OCI-M2 (cell line): ENCODE measurements around the gene METTL2B.
A peak's percentile ranks its signal among the peaks of the same experiment; 100 is the strongest.

Experiments
- DNase-seq: peaks from one replicate; lab custom pipeline; 2025; ENCODE audit not compliant: unreplicated experiment; lab: John Stamatoyannopoulos, UW

Gene METTL2B

GRCh38 chr7:128476402-128477335 is at the start of gene METTL2B:
TSS of gene METTL2B (plus strand) at chr7:128476748. CDS start at chr7:128476766, 18 bp downstream.
- peak; percentile 86 for DNase-seq

GRCh38 chr7:128427289-128427891 is 49.2 kb upstream of the METTL2B start:
- DNase-seq: peak; percentile 77

- no peak for DNase-seq
These were observed 46.3 kb upstream of the METTL2B start for GRCh38 chr7:128430207-128430606.

GRCh38 chr7:128431221-128431620 is 45.3 kb upstream of the METTL2B start:
- DNase-seq: no peak

GRCh38 chr7:128431754-128432153 is 44.8 kb upstream of the METTL2B start:
- no peak for DNase-seq

GRCh38 chr7:128434413-128435326 is 41.9 kb upstream of the METTL2B start:
- no peak for DNase-seq

GRCh38 chr7:128435327-128435686 is 41.2 kb upstream of the METTL2B start:
- DNase-seq: no peak

- DNase-seq: peak; percentile 72
These were observed 38.9 kb upstream of the METTL2B start for GRCh38 chr7:128437426-128438332.

GRCh38 chr7:128442356-128442755 is 34.2 kb upstream of the METTL2B start:
- no peak for DNase-seq

- DNase-seq: no peak
These were observed 32.5 kb upstream of the METTL2B start for GRCh38 chr7:128443831-128444600.

GRCh38 chr7:128446306-128446705 is 30.2 kb upstream of the METTL2B start:
- no peak for DNase-seq

- DNase-seq: no peak
These were observed 28.5 kb upstream of the METTL2B start for GRCh38 chr7:128447941-128448564.

- DNase-seq: no peak
These were observed 27.7 kb upstream of the METTL2B start for GRCh38 chr7:128448751-128449302.

- DNase-seq: no peak
These were observed 26.1 kb upstream of the METTL2B start for GRCh38 chr7:128450409-128450808.

- DNase-seq: no peak
These were observed 25.6 kb upstream of the METTL2B start for GRCh38 chr7:128450913-128451312.

GRCh38 chr7:128452552-128452951 is 24.0 kb upstream of the METTL2B start:
- DNase-seq: no peak

- DNase-seq: no peak
These were observed 22.4 kb upstream of the METTL2B start for GRCh38 chr7:128453836-128454804.
